Pancreas (tissue), 10 donors: ENCODE data around the gene ELL2. TPM values are rescaled to one million over a fixed set of nuclear protein-coding genes. Genes with fewer than 3 reads are reported as not detected.

Experiments
- ATAC-seq, 4 donors: fragments of 200-7000 bp; cut with Tn5 transposase; one replicate each; pipeline versions ENCODE4 v1.8.0 to v1.9.1; 2020; ENCODE audit warnings: mild to moderate bottlenecking in 4 of 4, moderate library complexity in 4 of 4
- DNase-seq, 6 donors: peaks; one replicate each; pipeline ENCODE4 v3.0.0-alpha.2; 2020
- FAIRE-seq: peaks from 2 replicates; lab custom pipeline; 2012; peaks lifted over from hg19 to GRCh38; lab: Jason Lieb, UNC
- H3K27ac ChIP-seq, 4 donors: fragments of 200-600 bp; sonication (generic); 1 replicate in 3 of 4; 2 replicates in 1 of 4; pipeline versions ENCODE4 v1.5.0 to v1.8.0; 2020
- H3K27me3 ChIP-seq, 4 donors: fragments of 200-600 bp; one replicate each; pipeline ENCODE4 v1.8.0; 2021
- H3K36me3 ChIP-seq, 3 donors: fragments of 200-600 bp; sonication (generic) in 1 of 3; one replicate each; pipeline versions ENCODE4 v1.5.0 to v1.8.0; 2020 to 2021
- H3K4me1 ChIP-seq, 3 donors: fragments of 200-600 bp; one replicate each; pipeline ENCODE4 v1.8.0; 2021
- H3K4me3 ChIP-seq, 4 donors: fragments of 200-600 bp; sonication (generic) in 2 of 4; one replicate each; pipeline versions ENCODE4 v1.5.0 to v1.8.0; 2020 to 2021
- H3K9me3 ChIP-seq, 4 donors: fragments of 200-600 bp; one replicate each; pipeline ENCODE4 v1.8.0; 2021
- WGBS, 2 donors: extraction: QIAGEN DNeasy Blood & Tissue Kit; methylation state at CpG; one replicate each; pipeline ENCODE4 v1.1.7; 2013; 5-methylcytosine and 5-hydroxymethylcytosine counted together
- intact Hi-C, 3 donors: fragments of 100-400 bp; cut with DNase I; formaldehyde crosslinking; loops; one replicate each; pipeline versions ENCODE4 v1.11.1 to v1.14.2; 2022
- polyA plus RNA-seq, 2 donors: library from polyadenylated mRNA; stranded (reverse); fragments of 200-250 nt; gene quantifications; one replicate each; pipeline ENCODE4 v1.2.3, GENCODE V29; 2013
- total RNA-seq, 6 donors: library from RNA; stranded (reverse); fragmentation: NEBNext Ultra II Directional in 4 of 6; extraction: Animal tissue kit (Norgen Biotek cat#: 25700) in 4 of 6; gene quantifications; one replicate each; pipeline versions ENCODE4 v1.2.1 to v1.2.4, GENCODE V29; 2021 to 2023
- TF ChIP-seq, protein P1 (sequence below), 4 donors: fragments of 200-600 bp; sonication (generic) in 3 of 4; IDR thresholded peaks; one replicate each; pipeline versions ENCODE4 v1.5.0 to v1.8.0; 2021; ENCODE audit warnings: antibody characterized with exemption in 4 of 4
- donor health status: healthy with polysubstance abuse.
- donor health status: DM: no; HTN: no; CAD: no; lungs with moderate emphysema.
- donor health status: DM: no; HTN: no; CAD: no.
- donor health status: control.
- donor health status: control.
- donor health status: Bipolar disorder and iron deficiency.
- donor health status: DM: yes; HTN: yes; CAD: no.
- donor health status: DM: no; HTN: no; CAD: no.
- donor health status: DM: no; HTN: no; CAD: no.
- donor health status: DM: yes; HTN: yes; CAD: no.

Gene ELL2
- total and polyA plus RNA-seq, 8 donors, result 21.0 to 92.8 (median 76.8) TPM

DNA sequence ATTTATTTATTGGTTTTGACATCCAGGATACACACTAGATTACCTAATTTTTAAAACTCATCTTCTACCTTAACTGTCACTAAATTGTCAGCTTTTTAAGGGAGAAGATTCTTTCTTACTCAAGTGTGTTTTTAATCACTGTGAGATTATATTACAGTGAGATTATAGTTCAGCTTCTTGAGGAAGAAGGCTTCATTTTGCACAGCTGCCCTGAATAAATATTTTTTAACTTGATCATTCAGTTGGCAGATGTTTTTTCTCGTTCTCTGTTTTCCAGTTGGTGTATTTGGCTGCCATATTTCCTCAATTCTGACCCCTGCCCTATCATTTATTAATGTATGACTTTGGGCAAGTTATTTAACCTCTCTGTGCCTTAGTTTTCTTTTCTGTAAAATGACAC, 15.0 kb upstream of the ELL2 start:
- Histone ChIP-seq H3K4me3 (no peak overlapping the region), H3K27me3 (no peaks in the 10 kb centered on the region), H3K27ac (no peak overlapping the region), H3K4me1 (no peaks in the 10 kb centered on the region), H3K36me3 (no peaks in the 10 kb centered on the region), H3K9me3 (no peaks in the 10 kb centered on the region)
- no peak for ATAC-seq
- WGBS, 2 donors, result 25 to 31% methylated on average over 1 of the region's 1 CpG
- TF ChIP-seq, protein P1, sequence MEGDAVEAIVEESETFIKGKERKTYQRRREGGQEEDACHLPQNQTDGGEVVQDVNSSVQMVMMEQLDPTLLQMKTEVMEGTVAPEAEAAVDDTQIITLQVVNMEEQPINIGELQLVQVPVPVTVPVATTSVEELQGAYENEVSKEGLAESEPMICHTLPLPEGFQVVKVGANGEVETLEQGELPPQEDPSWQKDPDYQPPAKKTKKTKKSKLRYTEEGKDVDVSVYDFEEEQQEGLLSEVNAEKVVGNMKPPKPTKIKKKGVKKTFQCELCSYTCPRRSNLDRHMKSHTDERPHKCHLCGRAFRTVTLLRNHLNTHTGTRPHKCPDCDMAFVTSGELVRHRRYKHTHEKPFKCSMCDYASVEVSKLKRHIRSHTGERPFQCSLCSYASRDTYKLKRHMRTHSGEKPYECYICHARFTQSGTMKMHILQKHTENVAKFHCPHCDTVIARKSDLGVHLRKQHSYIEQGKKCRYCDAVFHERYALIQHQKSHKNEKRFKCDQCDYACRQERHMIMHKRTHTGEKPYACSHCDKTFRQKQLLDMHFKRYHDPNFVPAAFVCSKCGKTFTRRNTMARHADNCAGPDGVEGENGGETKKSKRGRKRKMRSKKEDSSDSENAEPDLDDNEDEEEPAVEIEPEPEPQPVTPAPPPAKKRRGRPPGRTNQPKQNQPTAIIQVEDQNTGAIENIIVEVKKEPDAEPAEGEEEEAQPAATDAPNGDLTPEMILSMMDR (IDR thresholded peaks at IDR 0.05), result no peak
- DNase-seq, result no peak
- intact Hi-C loops, result no loop called here
- no peak for FAIRE-seq

DNA sequence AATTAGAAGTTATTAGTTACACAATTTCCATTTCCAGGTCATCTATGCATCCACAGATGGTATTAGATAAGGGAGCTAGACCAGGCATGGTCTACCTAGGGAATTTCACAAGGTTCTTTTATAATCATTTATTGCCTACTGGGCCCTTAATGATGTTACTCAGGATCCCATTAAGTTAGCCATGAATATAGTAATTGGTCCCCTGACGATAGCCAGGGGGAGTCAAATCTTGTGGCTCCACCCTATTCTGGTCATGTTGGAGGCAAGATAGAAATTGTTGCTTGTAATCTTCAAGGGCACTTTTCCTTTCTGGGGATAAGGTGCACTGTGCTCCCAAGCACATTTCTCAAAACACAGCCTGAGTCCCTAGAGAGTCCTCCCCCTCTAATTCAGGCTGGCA, 14.1 kb upstream of the ELL2 start:
- no peak for FAIRE-seq
- intact Hi-C loops, result no loop called here
- TF ChIP-seq, protein P1 (IDR thresholded peaks at IDR 0.05), result no peak
- no peak overlapping the region for H3K4me3 ChIP-seq
- H3K9me3 ChIP-seq, result no peaks in the 10 kb centered on the region
- no peak overlapping the region for H3K27ac ChIP-seq
- ATAC-seq, result no peak
- WGBS, 2 donors, result 94 to 97% methylated on average over 1 of the region's 1 CpG
- H3K36me3 ChIP-seq, result no peaks in the 10 kb centered on the region
- DNase-seq, result no peak
- H3K4me1 ChIP-seq, result no peaks in the 10 kb centered on the region
- H3K27me3 ChIP-seq, result no peaks in the 10 kb centered on the region

DNA sequence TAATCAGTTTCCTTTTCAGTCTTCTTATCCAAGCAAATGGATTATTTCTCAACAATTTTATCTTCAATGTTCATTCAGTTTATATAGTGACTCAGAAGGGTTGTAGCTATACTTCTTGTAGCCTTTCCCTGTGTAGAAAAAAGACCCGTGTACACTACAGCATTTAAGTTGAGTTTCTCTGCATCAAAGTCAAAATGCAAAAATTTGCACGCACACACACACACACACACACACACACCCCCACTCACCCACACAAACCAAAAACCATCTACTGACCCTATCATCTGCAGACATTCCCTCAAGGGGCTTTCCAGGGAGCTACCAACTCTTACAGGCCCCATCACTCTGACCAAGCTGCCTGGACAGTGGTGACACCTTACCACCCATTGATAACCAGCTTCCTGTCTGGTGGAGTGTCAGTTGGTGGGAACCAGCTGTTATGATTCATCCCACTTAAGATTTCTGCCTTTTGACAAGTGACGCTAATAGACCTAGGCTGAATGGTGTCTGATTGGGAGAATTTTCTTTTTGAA, 12.2 kb upstream of the ELL2 start:
- Histone ChIP-seq H3K4me1 (peaks cover 0 to 3% (median 0%) of the 10 kb centered on the region in 3 donors), H3K4me3 (no peak overlapping the region), H3K36me3 (no peaks in the 10 kb centered on the region), H3K9me3 (no peaks in the 10 kb centered on the region), H3K27ac (no peak overlapping the region), H3K27me3 (no peaks in the 10 kb centered on the region)
- 72 to 75% methylated on average over 3 of the region's 3 CpGs for WGBS, 2 donors
- TF ChIP-seq, protein P1 (IDR thresholded peaks at IDR 0.05), result no peak
- DNase-seq, result no peak
- intact Hi-C loops, result no loop called here
- FAIRE-seq, result no peak
- peak in 1 of 4 donors; percentile 40 for ATAC-seq

DNA sequence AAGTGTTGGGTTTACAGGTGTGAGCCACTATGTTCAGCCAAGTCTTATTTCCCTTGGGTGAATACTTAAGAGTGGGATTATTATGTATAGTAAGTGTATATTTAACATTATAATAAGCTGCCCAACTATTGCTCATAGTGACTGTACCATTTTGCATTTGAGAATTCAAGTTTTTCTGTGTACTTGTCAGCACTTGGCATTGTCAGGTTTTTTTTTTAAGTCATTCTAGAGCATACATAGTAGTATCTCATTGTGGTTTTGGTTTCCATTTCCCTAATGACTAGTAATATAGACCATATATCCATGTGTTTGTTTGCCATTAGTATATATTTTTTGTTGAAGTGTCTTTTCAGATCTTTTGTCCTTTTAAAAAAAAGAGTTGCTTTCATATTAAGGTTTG, 10.5 kb upstream of the ELL2 start:
- TF ChIP-seq, protein P1 (IDR thresholded peaks at IDR 0.05), result no peak
- Histone ChIP-seq H3K27me3 (no peaks in the 10 kb centered on the region), H3K4me3 (no peak overlapping the region), H3K36me3 (no peaks in the 10 kb centered on the region), H3K4me1 (peaks cover 0 to 3% (median 0%) of the 10 kb centered on the region in 3 donors), H3K9me3 (no peaks in the 10 kb centered on the region), H3K27ac (no peak overlapping the region)
- ATAC-seq, result no peak
- DNase-seq, result no peak
- no peak for FAIRE-seq
- intact Hi-C loops, result no loop called here

DNA sequence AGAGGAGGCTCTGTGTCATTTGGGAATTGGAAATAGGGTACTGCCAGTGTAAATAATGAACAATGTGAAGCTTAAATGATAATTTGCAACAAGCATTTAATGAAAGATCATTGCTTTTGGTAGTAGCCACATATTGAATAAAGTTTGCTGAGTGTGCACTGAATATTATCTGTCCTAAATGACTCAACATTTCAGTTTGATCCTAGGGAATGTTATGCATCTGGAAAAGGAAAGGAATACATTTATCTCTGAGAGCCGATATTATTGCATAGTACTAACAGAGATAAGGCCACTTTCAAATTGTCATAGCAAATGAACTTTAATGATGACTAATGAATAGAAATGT, 8.7 kb upstream of the ELL2 start:
- Histone ChIP-seq H3K4me1 (peaks cover 7 to 18% (median 12%) of the 10 kb centered on the region in 3 donors), H3K36me3 (no peaks in the 10 kb centered on the region), H3K27me3 (no peaks in the 10 kb centered on the region), H3K9me3 (no peaks in the 10 kb centered on the region), H3K27ac (no peak overlapping the region), H3K4me3 (no peak overlapping the region)
- FAIRE-seq, result no peak
- 42 to 47% methylated on average over 1 of the region's 1 CpG for WGBS, 2 donors
- DNase-seq, result no peak
- ATAC-seq, result no peak
- intact Hi-C loops, result no loop called here
- TF ChIP-seq, protein P1 (IDR thresholded peaks at IDR 0.05), result no peak
